GM13977 (cell line): ENCODE measurements around the gene CPTP.

Experiments used
- DNase-seq: peaks from one replicate; pipeline ENCODE4 v3.0.0; 2012; ENCODE audit warnings: low spot score
- CTCF ChIP-seq: IDR thresholded peaks from 2 replicates; pipeline ENCODE4 v1.5.1; 2012; ENCODE audit warnings: mild to moderate bottlenecking, control low read depth; ENCODE audit not compliant: insufficient read depth; ENCODE audit errors: extremely low read depth, missing control alignments
- in situ Hi-C: fragments of 300-500 bp; cut with MboI; formaldehyde crosslinking; loops from one replicate; pipeline ENCODE4 v1.12.0; 2022; ENCODE audit warnings: low sequenced_read_pairs, low pct_unique_long_range_greater_than_20kb, mixed read lengths, inconsistent platforms; ENCODE audit not compliant: unreplicated experiment

Gene CPTP

GRCh38 chr1:1292442-1292779, 32.2 kb upstream of the CPTP start:
- DNase-seq, result peak; percentile 38
- TF ChIP-seq CTCF, result no peak
- in situ Hi-C loops, result no loop called here

GRCh38 chr1:1292851-1293250, 31.8 kb upstream of the CPTP start:
- TF ChIP-seq CTCF, result no peak
- in situ Hi-C loops, result no loop called here
- peak; percentile 43 for DNase-seq

- in situ Hi-C loops, result no loop called here
These were observed 31.0 kb upstream of the CPTP start for GRCh38 chr1:1293263-1294249.

GRCh38 chr1:1294250-1294890, 30.2 kb upstream of the CPTP start:
- in situ Hi-C loops, result no loop called here
- TF ChIP-seq CTCF, result no peak

More at GRCh38 chr1:1293263-1294249, 31.0 kb upstream of the CPTP start:
- DNase-seq, result peak; percentile 50
- TF ChIP-seq CTCF, result no peak

GRCh38 chr1:1295154-1295923, 29.3 kb upstream of the CPTP start:
- no peak for TF ChIP-seq CTCF
- in situ Hi-C loops, result no loop called here
- no peak for DNase-seq

More at GRCh38 chr1:1294250-1294890, 30.2 kb upstream of the CPTP start:
- no peak for DNase-seq
